ENCODE results near the gene VSTM2B. TPM values are rescaled to one million over a fixed set of nuclear protein-coding genes. Genes with fewer than 3 reads are reported as not detected.
"Not testable (repeated sequence)": the region's sequence is repeated elsewhere in the genome, so short reads cannot be mapped to it uniquely, and the experiment has no call there.

The VSTM2B gene
- total and polyA plus RNA-seq, 2 of the 13 experiments (the other 11 are each of a cell fraction or from before 2014, with no cell fraction given): not detected

DNA sequence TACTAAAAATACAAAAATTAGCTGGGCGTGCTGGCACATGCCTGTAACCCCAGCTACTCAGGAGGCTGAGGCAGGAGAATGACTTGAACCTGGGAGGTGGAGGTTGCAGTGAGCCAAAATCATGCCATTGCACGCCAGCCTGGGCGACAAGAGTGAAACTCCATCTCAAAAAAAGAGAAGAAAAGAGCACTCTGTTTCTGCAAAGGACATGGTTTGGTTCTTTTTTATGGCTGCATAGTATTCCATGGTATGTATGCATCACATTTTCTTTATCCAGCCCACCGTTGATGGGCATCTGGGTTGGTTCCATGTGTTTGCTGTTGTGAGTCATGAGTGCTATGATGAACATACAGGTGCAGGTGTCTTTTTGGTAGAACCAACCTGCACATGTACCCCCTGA, 19.7 kb downstream of the VSTM2B start:
- BruUV-seq (replicated peaks); CTCF ChIA-PET (ENCODE audit: low intra/inter-chr PET ratio, low total read pairs); DNase-seq (ENCODE audit: low spot score); H3K9ac ChIP-seq (ENCODE audit: insufficient read depth, low read depth, low read length); H3K4me2 ChIP-seq (ENCODE audit: low read depth, low read length); H3K9me3 ChIP-seq (ENCODE audit: low read length); in situ Hi-C loops (cut with HindIII; ENCODE audit: extremely low pct_ligation_motif_present, low pct_unique_long_range_greater_than_20kb); H4K20me1 ChIP-seq (ENCODE audit: insufficient read depth, low read length); intact Hi-C loops (cut with micrococcal nuclease; ENCODE audit: unreplicated experiment); H3K27ac ChIP-seq (ENCODE audit: extremely low read length, insufficient read depth, low read length); ATAC-seq; H3K4me3 ChIP-seq (replicated peaks in 1 of 3; ENCODE audit: insufficient read depth in 1 of 3, low read depth in 2 of 3, low read length in 3 of 3); H3K79me2 ChIP-seq (ENCODE audit: insufficient read depth, low read length); H3K36me3 ChIP-seq (replicated peaks in 1 of 2; ENCODE audit: control insufficient read depth in 1 of 2, insufficient read depth in 2 of 2, low read length in 2 of 2); FAIRE-seq; POLR2A ChIA-PET; H2AFZ ChIP-seq (ENCODE audit: low read length); H3K27me3 ChIP-seq (ENCODE audit: control insufficient read depth in 1 of 2, insufficient read depth in 2 of 2, low read length in 2 of 2): not testable (repeated sequence)
- WGBS (ENCODE audit: low lambda C conversion rate): 88% methylated on average over 4 of the region's 4 CpGs
- H3K4me1 ChIP-seq (ENCODE audit: insufficient read depth, low read length): peaks cover 14% of the 10 kb centered on the region

DNA sequence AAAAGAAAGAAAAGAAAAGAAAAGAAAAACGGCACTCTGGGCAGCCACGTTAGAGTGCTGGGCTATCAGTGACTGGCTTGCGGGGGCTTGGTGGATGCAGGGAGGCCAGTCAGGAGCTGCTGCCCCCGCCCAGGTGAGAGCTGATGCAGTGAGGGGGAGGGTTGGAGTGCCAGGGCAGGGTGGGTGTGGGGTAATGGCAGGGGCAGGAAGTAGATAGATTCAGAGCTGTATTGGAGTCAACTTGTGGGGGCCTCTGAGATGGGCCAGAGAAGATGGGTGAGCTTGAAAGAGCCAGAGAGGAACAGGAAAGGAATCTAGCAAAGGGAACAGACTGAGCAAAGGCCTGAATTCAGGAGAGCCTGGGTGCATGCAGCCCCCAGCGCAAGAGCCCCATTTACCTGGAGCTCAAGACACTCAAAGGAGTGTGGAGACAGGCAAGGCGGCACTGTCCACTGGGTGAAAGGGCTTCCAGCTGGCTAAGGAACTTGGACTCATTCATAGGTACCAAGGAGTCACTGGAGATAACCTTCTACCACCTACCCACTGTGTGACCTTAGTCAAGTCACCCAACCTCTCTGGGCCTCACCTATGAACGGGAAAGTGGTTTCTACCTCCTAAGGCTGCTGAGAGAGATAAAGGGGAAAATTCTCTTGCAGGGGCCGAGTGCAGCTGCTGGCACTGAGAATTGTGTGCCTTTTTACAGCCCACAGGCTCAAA, 20.2 kb downstream of the VSTM2B start:
- POLR2A ChIA-PET: no interaction called here
- no peaks in the 10 kb centered on the region; the same call in 1 of the 2 replicates for H4K20me1 ChIP-seq (ENCODE audit: insufficient read depth, low read length)
- intact Hi-C loops (cut with micrococcal nuclease; ENCODE audit: unreplicated experiment) (no loop called here), in situ Hi-C loops (cut with HindIII; ENCODE audit: extremely low pct_ligation_motif_present, low pct_unique_long_range_greater_than_20kb) (no loop called here)
- DNase-seq (ENCODE audit: low spot score) (no peak), ATAC-seq (no peak; the same call in 2 of the 3 replicates), FAIRE-seq (no peak)
- 50% methylated on average over 7 of the region's 8 CpGs for whole genome bisulfite sequencing (ENCODE audit: low lambda C conversion rate)
- CTCF ChIA-PET (ENCODE audit: low intra/inter-chr PET ratio, low total read pairs): no interaction called here
- TF ChIP-seq ZNF768 (CRISPR knock-in tag; IDR thresholded peaks at IDR 0.05) (peak; percentile 82), ZFAT (CRISPR knock-in tag; conservative IDR thresholded peaks at IDR 0.05) (no peak)
- H3K27ac ChIP-seq (ENCODE audit: extremely low read length, insufficient read depth, low read length): no peak overlapping the region
- no peaks in the 10 kb centered on the region for H3K36me3 ChIP-seq (replicated peaks in 1 of 2; ENCODE audit: control insufficient read depth in 1 of 2, insufficient read depth in 2 of 2, low read length in 2 of 2)
- H3K4me3 ChIP-seq (replicated peaks in 1 of 3; ENCODE audit: insufficient read depth in 1 of 3, low read depth in 2 of 3, low read length in 3 of 3): no peak overlapping the region
- H3K4me1 ChIP-seq (ENCODE audit: insufficient read depth, low read length): peaks cover 14% of the 10 kb centered on the region
- H2AFZ ChIP-seq (ENCODE audit: low read length): no peak overlapping the region
- no peak overlapping the region for H3K9ac ChIP-seq (ENCODE audit: insufficient read depth, low read depth, low read length)
- no peaks in the 10 kb centered on the region for H3K9me3 ChIP-seq (ENCODE audit: low read length)
- BruUV-seq (replicated peaks): no TSS peak
- H3K27me3 ChIP-seq (ENCODE audit: control insufficient read depth in 1 of 2, insufficient read depth in 2 of 2, low read length in 2 of 2): no peaks in the 10 kb centered on the region
- peak overlapping the region; percentile 16; the same call in 1 of the 2 replicates for H3K4me2 ChIP-seq (ENCODE audit: low read depth, low read length)
- no peaks in the 10 kb centered on the region for H3K79me2 ChIP-seq (ENCODE audit: insufficient read depth, low read length)
